DOHH2 (cell line): ENCODE measurements around the gene GGA1.

Source experiments
- H3F3A ChIP-seq: fragments of 200-600 bp; sonication (generic), shearing (Covaris generic); 2 replicates; pipeline ENCODE4 v1.6.0; 2016; ENCODE audit warnings: antibody characterized with exemption, mild to moderate bottlenecking; ENCODE audit not compliant: control insufficient read depth, insufficient read depth
- H3K27ac ChIP-seq: fragments of 200-600 bp; sonication (generic); 2 replicates; pipeline ENCODE4 v1.5.1; 2014; ENCODE audit warnings: low read depth, mild to moderate bottlenecking, low read length, moderate library complexity
- H3K27me3 ChIP-seq: fragments of 200-600 bp; sonication (generic); 2 replicates; pipeline ENCODE4 v1.6.1; 2014; ENCODE audit warnings: mild to moderate bottlenecking, low read length, mixed read lengths; ENCODE audit not compliant: control insufficient read depth
- H3K36me3 ChIP-seq: fragments of 200-600 bp; sonication (generic); 2 replicates; pipeline ENCODE4 v1.6.1; 2014; ENCODE audit warnings: mild to moderate bottlenecking, low read length, moderate library complexity, mixed read lengths; ENCODE audit not compliant: control insufficient read depth
- H3K4me1 ChIP-seq: fragments of 200-600 bp; sonication (generic); 2 replicates; pipeline ENCODE4 v1.6.1; 2014; ENCODE audit warnings: mild to moderate bottlenecking, low read length, mixed read lengths; ENCODE audit not compliant: control insufficient read depth
- H3K4me2 ChIP-seq: fragments of 200-600 bp; sonication (generic); 2 replicates; pipeline ENCODE4 v1.6.0; 2014; ENCODE audit warnings: mild to moderate bottlenecking, low read length, moderate library complexity
- H3K4me3 ChIP-seq: fragments of 200-600 bp; sonication (generic); 2 replicates; pipeline ENCODE4 v1.5.1; 2014; ENCODE audit warnings: mild to moderate bottlenecking, low read length, mixed read lengths
- H3K79me2 ChIP-seq: fragments of 200-600 bp; sonication (generic); 2 replicates; pipeline ENCODE4 v1.6.1; 2014; ENCODE audit warnings: mild to moderate bottlenecking, low read length, mixed read lengths; ENCODE audit not compliant: control insufficient read depth
- H3K9me2 ChIP-seq: fragments of 200-600 bp; sonication (generic); replicated peaks from 2 replicates; pipeline ENCODE4 v1.6.1; 2014; ENCODE audit warnings: mild to moderate bottlenecking, low read length, mixed read lengths; ENCODE audit not compliant: control insufficient read depth
- H3K9me3 ChIP-seq: fragments of 200-600 bp; sonication (generic); 2 replicates; pipeline ENCODE4 v1.6.1; 2014; ENCODE audit warnings: antibody characterized with exemption, low read length, mixed read lengths; ENCODE audit not compliant: control insufficient read depth, insufficient read depth
- H4K20me1 ChIP-seq: fragments of 200-600 bp; sonication (generic); 2 replicates; pipeline ENCODE4 v1.6.0; 2014; ENCODE audit warnings: low read depth, mild to moderate bottlenecking, antibody characterized with exemption, low read length, moderate library complexity; ENCODE audit not compliant: control insufficient read depth, insufficient read depth
- EZH2phosphoT487 ChIP-seq: fragments of 200-600 bp; sonication (generic); IDR thresholded peaks from 2 replicates; pipeline ENCODE4 v1.6.1; 2017; ENCODE audit warnings: borderline replicate concordance, mild to moderate bottlenecking, antibody characterized with exemption, low read length, moderate library complexity, mixed read lengths
- TF ChIP-seq, protein P1 (sequence below): fragments of 200-600 bp; sonication (generic); IDR thresholded peaks from one replicate; pipeline ENCODE4 v1.5.1; 2014; ENCODE audit warnings: antibody characterized with exemption, mild to moderate bottlenecking, low read depth, low read length; ENCODE audit not compliant: poor library complexity, severe bottlenecking

GGA1 gene

GRCh38 chr22:37575490-37576003, 33.1 kb upstream of the GGA1 start:
- no peaks in the 10 kb centered on the region for H3F3A ChIP-seq
- H3K79me2 ChIP-seq: no peaks in the 10 kb centered on the region
- H3K27me3 ChIP-seq: peaks cover 5% of the 10 kb centered on the region; the same call in 1 of the 2 replicates
- no peaks in the 10 kb centered on the region for H3K36me3 ChIP-seq
- H3K4me3 ChIP-seq: no peak overlapping the region
- no peaks in the 10 kb centered on the region for H3K4me1 ChIP-seq
- no peak for TF ChIP-seq EZH2phosphoT487
- TF ChIP-seq, protein P1, sequence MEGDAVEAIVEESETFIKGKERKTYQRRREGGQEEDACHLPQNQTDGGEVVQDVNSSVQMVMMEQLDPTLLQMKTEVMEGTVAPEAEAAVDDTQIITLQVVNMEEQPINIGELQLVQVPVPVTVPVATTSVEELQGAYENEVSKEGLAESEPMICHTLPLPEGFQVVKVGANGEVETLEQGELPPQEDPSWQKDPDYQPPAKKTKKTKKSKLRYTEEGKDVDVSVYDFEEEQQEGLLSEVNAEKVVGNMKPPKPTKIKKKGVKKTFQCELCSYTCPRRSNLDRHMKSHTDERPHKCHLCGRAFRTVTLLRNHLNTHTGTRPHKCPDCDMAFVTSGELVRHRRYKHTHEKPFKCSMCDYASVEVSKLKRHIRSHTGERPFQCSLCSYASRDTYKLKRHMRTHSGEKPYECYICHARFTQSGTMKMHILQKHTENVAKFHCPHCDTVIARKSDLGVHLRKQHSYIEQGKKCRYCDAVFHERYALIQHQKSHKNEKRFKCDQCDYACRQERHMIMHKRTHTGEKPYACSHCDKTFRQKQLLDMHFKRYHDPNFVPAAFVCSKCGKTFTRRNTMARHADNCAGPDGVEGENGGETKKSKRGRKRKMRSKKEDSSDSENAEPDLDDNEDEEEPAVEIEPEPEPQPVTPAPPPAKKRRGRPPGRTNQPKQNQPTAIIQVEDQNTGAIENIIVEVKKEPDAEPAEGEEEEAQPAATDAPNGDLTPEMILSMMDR: no peak
- H4K20me1 ChIP-seq: no peaks in the 10 kb centered on the region
- no peak overlapping the region for H3K4me2 ChIP-seq
- H3K27ac ChIP-seq: no peak overlapping the region
- H3K9me3 ChIP-seq: no peaks in the 10 kb centered on the region
- H3K9me2 ChIP-seq: no peaks in the 10 kb centered on the region

DNA sequence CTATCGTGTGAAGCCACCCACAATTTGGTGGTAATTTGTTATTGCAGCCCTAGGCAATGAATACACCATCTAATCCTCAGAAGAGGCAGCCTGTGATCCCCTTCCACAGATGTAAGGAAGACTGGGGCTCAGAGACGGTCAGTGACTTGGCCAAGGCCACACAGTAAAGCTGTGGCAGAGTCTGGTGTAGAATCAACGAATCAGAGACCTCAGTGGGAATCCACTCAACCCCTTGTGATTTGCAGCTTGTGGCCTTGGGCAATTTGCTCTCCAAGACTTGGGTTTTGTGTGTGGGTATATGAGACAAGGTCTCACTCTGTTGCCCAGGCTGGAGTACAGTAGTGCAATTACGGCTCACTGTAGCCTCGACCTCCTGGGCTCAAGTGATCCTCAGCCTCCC, 30.6 kb upstream of the GGA1 start:
- Histone ChIP-seq H3K4me1 (no peaks in the 10 kb centered on the region), H3F3A (no peaks in the 10 kb centered on the region), H4K20me1 (no peaks in the 10 kb centered on the region), H3K36me3 (no peaks in the 10 kb centered on the region), H3K9me2 (no peaks in the 10 kb centered on the region), H3K4me2 (no peak overlapping the region), H3K4me3 (no peak overlapping the region), H3K27me3 (peaks cover 7% of the 10 kb centered on the region; the same call in 1 of the 2 replicates), H3K79me2 (no peaks in the 10 kb centered on the region), H3K27ac (no peak overlapping the region), H3K9me3 (no peaks in the 10 kb centered on the region)
- no peak for TF ChIP-seq EZH2phosphoT487
- TF ChIP-seq, protein P1: no peak

GRCh38 chr22:37581504-37581903, 27.1 kb upstream of the GGA1 start:
- H3K4me3 ChIP-seq: no peak overlapping the region
- H3K79me2 ChIP-seq: no peaks in the 10 kb centered on the region
- no peaks in the 10 kb centered on the region for H4K20me1 ChIP-seq
- H3K4me1 ChIP-seq: no peaks in the 10 kb centered on the region
- H3K27me3 ChIP-seq: peaks cover 7% of the 10 kb centered on the region; the same call in 1 of the 2 replicates
- no peaks in the 10 kb centered on the region for H3F3A ChIP-seq
- no peak overlapping the region for H3K4me2 ChIP-seq
- no peaks in the 10 kb centered on the region for H3K9me3 ChIP-seq
- TF ChIP-seq, protein P1: no peak
- TF ChIP-seq EZH2phosphoT487: no peak
- H3K27ac ChIP-seq: no peak overlapping the region
- H3K9me2 ChIP-seq: no peaks in the 10 kb centered on the region
- H3K36me3 ChIP-seq: no peaks in the 10 kb centered on the region
